Uterus (tissue), 2 donors: ENCODE data around the gene ERN2.
A peak's percentile ranks its signal among the peaks of the same experiment; 100 is the strongest.

Source experiments
- POLR2A ChIP-seq, 2 donors: fragments of 450-650 bp; IDR thresholded peaks; one replicate each; pipeline ENCODE4 v1.6.1; 2016; ENCODE audit warnings: antibody characterized with exemption in 2 of 2, mild to moderate bottlenecking in 1 of 2, moderate library complexity in 1 of 2
- TF ChIP-seq, protein P1 (sequence below), 4 experiments: fragments of 200-600 bp in 2 of 4; fragments of 450-650 bp in 2 of 4; sonication (generic) in 2 of 4; IDR thresholded peaks; one replicate each; pipeline ENCODE4 v1.5.1; 2016 to 2019; ENCODE audit warnings: antibody characterized with exemption in 4 of 4, mild to moderate bottlenecking in 2 of 4, moderate library complexity in 1 of 4

DNA sequence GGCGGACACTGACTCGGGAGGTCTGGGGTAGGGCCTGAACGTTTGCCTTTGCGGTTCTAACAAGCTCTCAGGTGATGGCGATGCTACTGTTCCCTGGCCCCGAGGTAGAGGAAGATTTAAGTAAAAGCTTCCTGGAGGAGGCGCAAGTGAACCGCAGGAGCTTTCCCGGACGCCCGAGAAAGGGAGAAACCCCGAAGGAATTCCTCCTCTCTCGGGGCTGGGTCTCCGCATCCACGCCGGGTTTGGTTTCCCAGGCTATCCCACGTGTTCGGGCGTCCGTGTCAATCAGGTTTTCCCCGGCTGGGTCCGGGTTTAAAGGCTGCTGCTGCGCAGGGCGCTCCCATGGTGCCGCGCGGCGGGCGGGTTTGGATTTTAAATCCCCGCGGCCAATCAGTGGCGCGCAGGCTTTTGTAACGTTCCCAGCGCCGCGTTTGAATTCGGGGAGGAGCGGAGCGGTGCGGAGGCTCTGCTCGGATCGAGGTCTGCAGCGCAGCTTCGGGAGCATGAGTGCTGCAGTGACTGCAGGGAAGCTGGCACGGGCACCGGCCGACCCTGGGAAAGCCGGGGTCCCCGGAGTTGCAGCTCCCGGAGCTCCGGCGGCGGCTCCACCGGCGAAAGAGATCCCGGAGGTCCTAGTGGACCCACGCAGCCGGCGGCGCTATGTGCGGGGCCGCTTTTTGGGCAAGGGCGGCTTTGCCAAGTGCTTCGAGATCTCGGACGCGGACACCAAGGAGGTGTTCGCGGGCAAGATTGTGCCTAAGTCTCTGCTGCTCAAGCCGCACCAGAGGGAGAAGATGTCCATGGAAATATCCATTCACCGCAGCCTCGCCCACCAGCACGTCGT is 34.4 kb downstream of the ERN2 start, which contains the start of gene PLK1:
- TF ChIP-seq, protein P1, sequence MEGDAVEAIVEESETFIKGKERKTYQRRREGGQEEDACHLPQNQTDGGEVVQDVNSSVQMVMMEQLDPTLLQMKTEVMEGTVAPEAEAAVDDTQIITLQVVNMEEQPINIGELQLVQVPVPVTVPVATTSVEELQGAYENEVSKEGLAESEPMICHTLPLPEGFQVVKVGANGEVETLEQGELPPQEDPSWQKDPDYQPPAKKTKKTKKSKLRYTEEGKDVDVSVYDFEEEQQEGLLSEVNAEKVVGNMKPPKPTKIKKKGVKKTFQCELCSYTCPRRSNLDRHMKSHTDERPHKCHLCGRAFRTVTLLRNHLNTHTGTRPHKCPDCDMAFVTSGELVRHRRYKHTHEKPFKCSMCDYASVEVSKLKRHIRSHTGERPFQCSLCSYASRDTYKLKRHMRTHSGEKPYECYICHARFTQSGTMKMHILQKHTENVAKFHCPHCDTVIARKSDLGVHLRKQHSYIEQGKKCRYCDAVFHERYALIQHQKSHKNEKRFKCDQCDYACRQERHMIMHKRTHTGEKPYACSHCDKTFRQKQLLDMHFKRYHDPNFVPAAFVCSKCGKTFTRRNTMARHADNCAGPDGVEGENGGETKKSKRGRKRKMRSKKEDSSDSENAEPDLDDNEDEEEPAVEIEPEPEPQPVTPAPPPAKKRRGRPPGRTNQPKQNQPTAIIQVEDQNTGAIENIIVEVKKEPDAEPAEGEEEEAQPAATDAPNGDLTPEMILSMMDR (IDR thresholded peaks at IDR 0.05), result peak in 3 of 4 experiments; percentile 7 to 22 (median 17)
- TF ChIP-seq POLR2A (IDR thresholded peaks at IDR 0.05), result no peak
